Caco-2 (cell line): Measurements from ENCODE around the gene HTR3D. TPM values are rescaled to one million over a fixed set of nuclear protein-coding genes. Genes with fewer than 3 reads are reported as not detected.

Source experiments
- BruUV-seq: library from RNA; stranded (reverse); fragments of 400-500 nt; replicated peaks from 2 replicates; lab custom pipeline; 2021; lab: Mats Ljungman, UMichigan
- CTCF ChIA-PET: fragments of 300-600 bp; sonication (Branson Sonifier 250); formaldehyde crosslinking; loops from one replicate; lab custom pipeline; 2022; ENCODE audit warnings: antibody characterized with exemption; lab: Charles Lee
- POLR2A ChIA-PET: fragments of 300-600 bp; sonication (Branson Sonifier 250); formaldehyde crosslinking; loops from one replicate; lab custom pipeline; 2022; ENCODE audit warnings: antibody characterized with exemption; lab: Charles Lee
- DNase-seq, 2 experiments: peaks; one replicate each; pipeline versions ENCODE4 v3.0.0 to v3.0.0-alpha.2; 2020 to 2022
- H3K27me3 ChIP-seq: replicated peaks from 2 replicates; pipeline ENCODE4 v1.6.0; 2011; ENCODE audit warnings: low read length; ENCODE audit not compliant: control insufficient read depth, insufficient read depth
- H3K36me3 ChIP-seq: 2 replicates; pipeline ENCODE4 v1.5.1; 2011; ENCODE audit warnings: low read length; ENCODE audit not compliant: control insufficient read depth, insufficient read depth
- H3K4me1 ChIP-seq: fragments of 250-450 bp; sonication (Bioruptor Pico); 2 replicates; pipeline ENCODE4 v1.5.1; 2020; ENCODE audit warnings: mild to moderate bottlenecking
- H3K4me3 ChIP-seq: 2 replicates; pipeline ENCODE4 v1.5.1; 2011; ENCODE audit warnings: low read depth, mild to moderate bottlenecking, control low read depth, low read length
- H3K9me3 ChIP-seq: fragments of 250-450 bp; sonication (Bioruptor Pico); 2 replicates; pipeline ENCODE4 v1.5.1; 2020; ENCODE audit warnings: mild to moderate bottlenecking, moderate library complexity
- H3K27ac Mint-ChIP-seq: one replicate; pipeline ENCODE4 v1.8.0; 2022; ENCODE audit warnings: mixed read lengths; ENCODE audit not compliant: unreplicated experiment
- H3K27me3 Mint-ChIP-seq: one replicate; pipeline ENCODE4 v1.8.0; 2022; ENCODE audit warnings: mixed read lengths; ENCODE audit not compliant: insufficient read depth, unreplicated experiment
- H3K36me3 Mint-ChIP-seq: one replicate; pipeline ENCODE4 v1.8.0; 2022; ENCODE audit warnings: mild to moderate bottlenecking, mixed read lengths; ENCODE audit not compliant: insufficient read depth, unreplicated experiment
- H3K4me1 Mint-ChIP-seq: one replicate; pipeline ENCODE4 v1.8.0; 2022; ENCODE audit warnings: low read depth, mixed read lengths; ENCODE audit not compliant: unreplicated experiment
- H3K4me3 Mint-ChIP-seq: one replicate; pipeline ENCODE4 v1.8.0; 2022; ENCODE audit warnings: mild to moderate bottlenecking, moderate library complexity, mixed read lengths; ENCODE audit not compliant: unreplicated experiment
- H3K9me3 Mint-ChIP-seq: one replicate; pipeline ENCODE4 v1.8.0; 2022; ENCODE audit warnings: mixed read lengths; ENCODE audit not compliant: unreplicated experiment
- intact Hi-C: fragments of 100-400 bp; cut with micrococcal nuclease; formaldehyde crosslinking; loops from one replicate; pipeline ENCODE4 v1.10.0; 2022; ENCODE audit not compliant: unreplicated experiment
- total RNA-seq: library from RNA; stranded (reverse); gene quantifications from 2 replicates; pipeline ENCODE4 v1.2.3, GENCODE V29; 2022
- TF ChIP-seq, protein P1 (sequence below), 2 experiments: fragments of 200-600 bp in 1 of 2; IDR thresholded peaks; 1 replicate in 1 of 2; 2 replicates in 1 of 2; pipeline versions ENCODE4 v1.5.1 to v1.8.0; 2011 to 2022; ENCODE audit warnings: antibody characterized with exemption in 1 of 2, control low read depth in 1 of 2, inconsistent platforms in 1 of 2, low read depth in 1 of 2, low read length in 1 of 2, mild to moderate bottlenecking in 1 of 2, moderate library complexity in 1 of 2; ENCODE audit not compliant: insufficient read depth in 1 of 2, severe bottlenecking in 1 of 2, unreplicated experiment in 1 of 2

Gene HTR3D
- total RNA-seq, 1 experiment from 2014 or later = not detected

DNA sequence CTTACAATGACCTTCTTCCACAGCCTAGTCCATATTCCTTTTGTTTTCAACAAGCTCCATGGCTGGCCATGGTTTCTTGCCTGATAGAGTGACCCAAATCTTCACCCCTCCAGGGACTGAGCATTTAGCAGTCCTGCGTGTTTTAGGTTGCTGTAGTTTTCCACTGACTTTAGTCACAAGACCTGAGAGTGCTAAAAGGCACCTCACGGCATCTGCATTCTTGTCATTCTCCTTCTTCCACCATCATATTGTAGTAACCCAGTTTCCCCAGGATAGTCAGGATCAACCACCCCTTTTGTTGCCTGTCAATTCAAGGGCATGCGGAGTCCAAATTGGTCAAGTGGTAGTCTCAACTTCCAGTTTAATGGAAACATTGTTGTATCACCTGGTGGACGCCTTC is 42.1 kb downstream of the HTR3D start:
- peaks cover 6% of the 10 kb centered on the region for H3K4me1 Mint-ChIP-seq
- intact Hi-C loops = no loop called here
- H3K4me3 Mint-ChIP-seq = no peak overlapping the region
- H3K4me3 ChIP-seq = no peak overlapping the region
- H3K36me3 ChIP-seq = no peaks in the 10 kb centered on the region
- CTCF ChIA-PET = no interaction called here
- no peaks in the 10 kb centered on the region; the same call in 1 of the 2 replicates for H3K4me1 ChIP-seq
- no peak overlapping the region for H3K27ac Mint-ChIP-seq
- H3K36me3 Mint-ChIP-seq = no peaks in the 10 kb centered on the region
- TF ChIP-seq, protein P1, sequence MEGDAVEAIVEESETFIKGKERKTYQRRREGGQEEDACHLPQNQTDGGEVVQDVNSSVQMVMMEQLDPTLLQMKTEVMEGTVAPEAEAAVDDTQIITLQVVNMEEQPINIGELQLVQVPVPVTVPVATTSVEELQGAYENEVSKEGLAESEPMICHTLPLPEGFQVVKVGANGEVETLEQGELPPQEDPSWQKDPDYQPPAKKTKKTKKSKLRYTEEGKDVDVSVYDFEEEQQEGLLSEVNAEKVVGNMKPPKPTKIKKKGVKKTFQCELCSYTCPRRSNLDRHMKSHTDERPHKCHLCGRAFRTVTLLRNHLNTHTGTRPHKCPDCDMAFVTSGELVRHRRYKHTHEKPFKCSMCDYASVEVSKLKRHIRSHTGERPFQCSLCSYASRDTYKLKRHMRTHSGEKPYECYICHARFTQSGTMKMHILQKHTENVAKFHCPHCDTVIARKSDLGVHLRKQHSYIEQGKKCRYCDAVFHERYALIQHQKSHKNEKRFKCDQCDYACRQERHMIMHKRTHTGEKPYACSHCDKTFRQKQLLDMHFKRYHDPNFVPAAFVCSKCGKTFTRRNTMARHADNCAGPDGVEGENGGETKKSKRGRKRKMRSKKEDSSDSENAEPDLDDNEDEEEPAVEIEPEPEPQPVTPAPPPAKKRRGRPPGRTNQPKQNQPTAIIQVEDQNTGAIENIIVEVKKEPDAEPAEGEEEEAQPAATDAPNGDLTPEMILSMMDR (IDR thresholded peaks at IDR 0.05; ENCODE audit: insufficient read depth in 1 of 2, low read depth in 1 of 2, low read length in 1 of 2, severe bottlenecking in 1 of 2, unreplicated experiment in 1 of 2) = no peak
- BruUV-seq = no TSS peak
- DNase-seq = no peak
- H3K9me3 Mint-ChIP-seq = peaks cover 12% of the 10 kb centered on the region
- peaks cover 7% of the 10 kb centered on the region; the same call in 1 of the 2 replicates for H3K9me3 ChIP-seq
- H3K27me3 ChIP-seq = no peaks in the 10 kb centered on the region
- H3K27me3 Mint-ChIP-seq = no peaks in the 10 kb centered on the region
- POLR2A ChIA-PET = no interaction called here

DNA sequence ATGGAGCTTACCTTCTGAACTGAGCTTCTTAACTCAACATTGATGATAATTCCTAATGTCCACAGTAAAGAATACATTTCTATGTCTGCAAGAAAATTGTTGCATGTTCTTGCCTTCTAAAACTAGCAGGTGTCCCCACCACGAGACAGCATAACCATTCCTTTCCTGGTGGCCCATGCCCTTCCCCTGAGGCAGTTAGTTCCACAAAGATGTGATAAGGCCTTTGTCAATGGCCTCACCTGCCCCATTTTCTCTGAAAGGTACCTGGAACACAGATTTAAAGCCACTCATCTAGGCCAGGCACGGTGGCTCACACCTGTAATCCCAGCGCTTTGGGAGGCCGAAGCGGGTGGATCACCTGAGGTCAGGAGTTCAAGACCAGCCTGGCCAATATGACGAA is 44.4 kb downstream of the HTR3D start:
- H3K4me1 ChIP-seq = no peaks in the 10 kb centered on the region; the same call in 1 of the 2 replicates
- no peak overlapping the region for H3K4me3 ChIP-seq
- no peaks in the 10 kb centered on the region for H3K36me3 ChIP-seq
- H3K9me3 ChIP-seq = peaks cover 2% of the 10 kb centered on the region; the same call in 1 of the 2 replicates
- no peak overlapping the region for H3K27ac Mint-ChIP-seq
- H3K4me1 Mint-ChIP-seq = peaks cover 6% of the 10 kb centered on the region
- DNase-seq = no peak
- no peaks in the 10 kb centered on the region for H3K36me3 Mint-ChIP-seq
- H3K4me3 Mint-ChIP-seq = no peak overlapping the region
- H3K9me3 Mint-ChIP-seq = peaks cover 6% of the 10 kb centered on the region
- no peaks in the 10 kb centered on the region for H3K27me3 Mint-ChIP-seq
- BruUV-seq = no TSS peak
- TF ChIP-seq, protein P1 (IDR thresholded peaks at IDR 0.05; ENCODE audit: insufficient read depth in 1 of 2, low read depth in 1 of 2, low read length in 1 of 2, severe bottlenecking in 1 of 2, unreplicated experiment in 1 of 2) = no peak
- POLR2A ChIA-PET = no interaction called here
- intact Hi-C loops = no loop called here
- CTCF ChIA-PET = interaction anchor here (0.6 kb wide), 1 partner anchor 84 kb away, joined by 3 read pairs; no protein-coding TSS in a partner anchor
- no peaks in the 10 kb centered on the region for H3K27me3 ChIP-seq

DNA sequence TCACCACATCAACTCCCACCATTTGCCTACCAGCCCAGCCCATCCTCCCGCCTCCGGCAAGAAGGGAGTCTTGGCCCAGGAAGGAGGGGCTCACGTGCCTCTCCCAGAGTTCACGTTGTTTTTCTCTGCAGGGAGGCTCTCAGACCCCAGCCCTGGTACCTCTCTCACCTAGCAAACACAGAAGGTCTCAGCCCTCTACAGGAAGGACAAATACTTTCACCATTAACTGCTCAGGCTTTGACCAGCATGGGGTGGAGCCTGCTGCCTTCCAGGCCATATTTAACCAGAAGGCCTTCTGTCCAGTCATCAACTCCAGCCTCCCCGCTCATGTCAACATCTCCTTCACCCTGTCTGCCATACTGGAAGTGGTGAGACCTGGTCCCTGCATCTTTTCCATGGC is 46.3 kb downstream of the HTR3D start:
- Mint-ChIP-seq H3K27ac (no peak overlapping the region), H3K36me3 (no peaks in the 10 kb centered on the region), H3K9me3 (no peaks in the 10 kb centered on the region), H3K27me3 (no peaks in the 10 kb centered on the region), H3K4me1 (peaks cover 6% of the 10 kb centered on the region), H3K4me3 (no peak overlapping the region)
- BruUV-seq = no TSS peak
- H3K36me3 ChIP-seq = no peaks in the 10 kb centered on the region
- no peak overlapping the region for H3K4me3 ChIP-seq
- intact Hi-C loops = no loop called here
- H3K4me1 ChIP-seq = no peaks in the 10 kb centered on the region; the same call in 1 of the 2 replicates
- TF ChIP-seq, protein P1 (IDR thresholded peaks at IDR 0.05; ENCODE audit: insufficient read depth in 1 of 2, low read depth in 1 of 2, low read length in 1 of 2, severe bottlenecking in 1 of 2, unreplicated experiment in 1 of 2) = no peak
- ChIA-PET POLR2A (no interaction called here), CTCF (no interaction called here)
- H3K9me3 ChIP-seq = no peaks in the 10 kb centered on the region
- no peak for DNase-seq
- no peaks in the 10 kb centered on the region for H3K27me3 ChIP-seq
